NCI-H1417 (cell line): ENCODE data around the gene CCDC187.

ENCODE experiments used
- DNase-seq, 3 experiments: peaks; one replicate each; lab custom pipeline; 2025; lab: John Stamatoyannopoulos, UW

The CCDC187 gene

DNA sequence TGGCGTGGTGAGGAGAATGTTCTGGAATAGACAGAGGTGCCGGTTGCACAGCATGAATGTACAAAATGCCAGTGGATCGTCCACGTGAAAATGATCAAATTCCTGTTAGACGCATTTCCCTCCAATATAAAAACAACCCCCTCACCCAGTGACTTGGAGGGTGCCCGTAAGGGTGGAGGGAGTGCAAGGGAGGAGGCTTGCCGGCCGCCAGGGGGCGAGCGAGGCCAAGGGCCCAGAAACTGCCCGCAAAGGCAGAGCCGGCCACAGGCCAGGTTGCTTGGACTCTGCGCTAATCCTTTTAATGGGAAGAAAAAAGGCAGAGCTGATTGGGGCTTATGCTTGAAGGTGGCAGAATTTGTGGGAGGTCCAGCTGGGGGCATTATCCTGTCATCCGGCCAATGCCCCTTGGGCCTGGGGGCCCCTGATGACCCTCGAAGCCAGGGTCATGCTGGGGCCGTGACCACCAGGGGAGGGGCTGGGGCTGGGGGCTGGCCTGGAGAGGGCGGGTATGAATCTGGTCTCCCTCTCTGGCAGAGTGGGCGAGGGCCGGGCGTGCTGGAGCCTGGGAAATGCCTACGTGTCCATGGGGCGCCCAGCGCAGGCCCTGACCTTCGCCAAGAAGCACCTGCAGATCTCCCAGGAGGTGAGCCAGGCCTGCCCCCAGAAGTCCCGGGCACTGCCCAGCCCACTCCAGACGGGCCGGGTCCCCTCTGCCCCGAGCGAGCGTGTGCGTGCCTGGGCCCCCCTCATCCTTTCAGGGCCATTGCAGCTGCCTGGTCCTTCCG, 35.5 kb upstream of the CCDC187 start:
- peak in 1 of 3 experiments; percentile 18 for DNase-seq

DNA sequence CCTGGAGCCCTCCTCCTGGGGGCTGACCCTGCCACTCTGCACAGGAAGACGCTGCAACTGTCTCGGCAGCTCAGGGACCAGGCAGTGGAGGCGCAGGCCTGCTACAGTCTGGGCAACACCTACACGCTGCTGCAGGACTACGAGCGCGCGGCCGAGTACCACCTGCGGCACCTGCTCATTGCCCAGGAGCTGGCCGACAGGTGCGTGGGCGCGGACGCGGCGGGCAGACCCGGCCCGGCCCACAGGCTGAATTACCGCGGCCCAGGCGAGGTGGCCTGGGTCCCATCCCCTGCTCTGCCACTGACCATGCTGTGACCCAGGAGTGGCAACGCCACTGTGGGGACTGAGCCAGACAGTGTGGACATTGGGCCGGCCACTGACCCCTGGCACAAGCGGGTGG, 34.6 kb upstream of the CCDC187 start:
- no peak for DNase-seq

DNA sequence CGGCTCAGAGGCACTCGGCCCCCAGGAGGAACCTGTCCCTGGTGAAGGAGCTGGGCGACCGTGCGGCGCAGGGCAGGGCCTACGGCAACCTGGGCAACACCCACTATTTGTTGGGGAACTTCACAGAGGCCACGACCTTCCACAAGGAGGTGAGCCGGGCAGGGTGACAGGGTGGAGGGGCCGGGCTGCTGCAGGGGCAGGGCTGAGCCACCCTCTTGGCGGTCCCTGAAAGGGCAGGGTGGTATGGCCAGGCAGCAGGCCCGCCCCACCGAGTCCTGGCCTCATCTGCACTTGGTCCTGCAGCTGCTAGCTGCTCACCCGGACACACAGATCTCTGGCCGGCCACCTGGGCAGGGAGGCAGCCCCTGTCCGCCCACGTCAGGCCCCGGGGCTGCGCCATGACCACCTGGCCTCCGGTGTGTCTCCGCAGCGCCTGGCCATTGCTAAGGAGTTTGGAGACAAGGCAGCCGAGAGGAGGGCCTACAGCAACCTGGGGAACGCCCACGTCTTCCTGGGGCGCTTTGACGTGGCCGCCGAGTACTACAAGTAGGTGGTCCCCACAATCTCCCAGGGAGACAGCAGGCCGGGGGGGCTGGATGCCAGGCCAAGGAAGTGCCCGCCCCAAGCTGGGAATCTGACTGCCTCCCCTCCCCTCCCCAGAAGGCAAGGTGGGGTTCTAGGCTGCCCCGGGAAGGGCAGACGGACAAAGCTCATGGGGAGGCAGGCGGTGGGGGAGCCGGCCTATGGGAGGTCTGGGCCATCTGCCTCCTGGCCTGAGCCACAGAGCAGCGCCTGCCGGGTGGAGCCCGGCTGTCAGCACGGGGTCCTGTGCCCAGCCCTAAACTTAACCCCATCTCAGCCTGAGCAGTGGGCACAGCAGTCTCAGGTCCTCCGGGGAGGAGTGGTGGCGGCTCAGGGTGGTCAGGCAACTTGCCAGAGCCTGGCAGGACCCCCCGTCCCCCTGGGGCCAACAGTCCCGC, 33.8 kb upstream of the CCDC187 start:
- DNase-seq: no peak

DNA sequence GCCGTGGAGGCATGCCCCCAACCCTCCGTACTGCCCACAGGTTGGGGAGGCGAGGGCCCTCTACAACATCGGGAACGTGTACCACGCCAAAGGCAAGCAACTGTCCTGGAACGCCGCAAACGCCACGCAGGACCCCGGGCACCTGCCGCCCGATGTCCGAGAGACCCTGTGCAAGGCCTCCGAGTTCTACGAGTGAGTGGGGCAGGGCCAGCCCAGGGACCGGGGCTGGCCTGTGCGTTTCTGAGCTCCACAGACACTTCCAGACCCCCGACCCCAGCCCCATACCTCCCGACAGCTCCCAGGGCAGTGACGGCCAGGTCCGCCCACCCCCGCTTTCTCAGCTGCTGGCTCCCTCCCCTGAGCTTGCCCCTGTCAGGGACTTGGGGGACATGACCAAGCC, 33.0 kb upstream of the CCDC187 start:
- DNase-seq: no peak

DNA sequence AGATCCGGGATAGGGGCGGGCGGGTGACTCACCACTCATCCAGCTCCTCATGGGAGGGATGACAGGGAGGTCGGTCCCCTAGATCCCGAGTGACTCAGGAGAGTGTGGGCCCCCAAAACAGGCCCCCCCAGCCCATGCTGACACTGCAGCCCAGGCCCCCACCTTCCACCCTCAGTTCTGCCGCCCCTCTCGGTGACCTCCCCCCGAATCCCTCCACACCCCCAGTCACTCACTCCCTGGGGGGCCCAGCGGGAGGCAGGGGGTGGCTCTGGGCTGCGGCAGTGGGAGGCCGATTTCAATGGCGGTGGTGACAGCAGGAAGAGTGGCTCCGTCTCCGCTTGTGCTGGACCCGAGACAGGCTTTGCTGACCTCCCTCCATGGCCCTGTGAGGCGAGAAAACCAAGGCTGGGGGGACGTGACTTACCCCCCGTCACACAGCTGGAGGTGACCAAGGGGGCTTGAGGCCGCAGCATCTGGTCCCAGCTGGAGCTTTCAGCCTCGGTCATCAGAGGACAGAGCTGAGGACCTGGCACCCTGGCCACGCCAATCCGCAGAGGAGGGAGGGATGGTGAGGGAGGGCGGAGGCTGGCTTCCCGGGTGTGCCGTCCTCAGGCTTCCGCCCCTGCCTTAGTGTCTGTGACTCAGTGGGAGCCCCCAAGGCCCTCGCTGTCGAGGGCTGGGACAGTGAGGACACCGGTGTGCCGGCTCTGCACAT, 32.4 kb upstream of the CCDC187 start:
- no peak for DNase-seq

DNA sequence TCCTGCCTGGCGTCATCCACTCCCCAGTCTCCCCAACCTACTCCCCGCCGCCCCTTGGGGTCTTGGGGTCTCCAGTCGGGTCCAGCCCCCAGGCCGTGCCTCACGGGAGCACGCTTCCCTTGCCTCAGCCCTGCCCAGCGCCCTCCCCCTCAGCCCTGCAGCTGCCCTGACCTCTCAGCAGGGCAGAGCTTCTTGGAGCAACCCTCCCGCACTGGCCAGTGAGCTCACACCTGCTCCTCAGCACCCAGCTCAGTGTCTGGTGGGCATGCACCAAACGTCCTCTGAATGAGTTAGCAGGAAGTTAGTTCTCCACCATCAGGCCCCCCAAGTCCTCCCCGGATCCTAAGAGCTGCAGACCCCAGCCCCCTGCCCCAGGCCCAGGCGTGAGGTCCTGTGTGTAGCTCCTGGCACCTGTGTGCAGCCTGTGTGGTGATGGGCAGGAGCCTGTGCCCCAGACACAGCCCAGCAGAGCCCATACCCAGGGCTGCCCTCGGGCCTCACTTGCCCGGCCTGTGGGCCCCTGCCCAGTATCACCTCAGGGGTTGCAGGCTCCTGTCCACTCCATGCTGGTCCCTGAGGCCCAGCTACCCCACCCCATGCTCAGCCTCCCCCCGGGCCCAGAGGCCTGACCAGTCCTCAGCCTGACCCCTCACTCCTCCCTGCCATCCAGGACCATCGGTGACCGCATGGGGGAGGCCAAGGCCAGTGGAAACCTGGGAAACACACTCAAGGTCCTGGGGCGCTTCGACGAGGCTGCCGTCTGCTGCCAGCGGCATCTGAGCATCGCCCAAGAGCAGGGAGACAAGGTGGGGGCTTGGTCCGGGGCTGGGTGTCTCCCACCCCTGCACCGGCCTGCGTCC, 31.6 kb upstream of the CCDC187 start:
- DNase-seq: no peak

DNA sequence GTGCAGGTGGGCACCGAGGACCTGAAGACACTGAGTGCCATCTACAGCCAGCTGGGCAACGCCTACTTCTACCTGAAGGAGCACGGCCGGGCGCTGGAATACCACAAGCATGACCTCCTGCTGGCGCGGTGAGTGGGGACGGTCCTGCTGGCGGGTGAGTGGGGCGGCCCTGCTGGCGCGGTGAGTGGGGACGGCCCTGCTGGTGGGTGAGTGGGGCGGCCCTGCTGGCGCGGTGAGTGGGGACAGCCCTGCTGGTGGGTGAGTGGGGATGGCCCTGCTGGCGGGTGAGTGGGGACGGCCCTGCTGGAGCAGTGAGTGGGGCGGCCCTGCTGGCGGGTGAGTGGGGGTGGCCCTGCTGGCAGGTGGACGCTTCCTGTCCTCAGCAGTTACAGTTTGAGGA, 30.6 kb upstream of the CCDC187 start:
- no peak for DNase-seq

DNA sequence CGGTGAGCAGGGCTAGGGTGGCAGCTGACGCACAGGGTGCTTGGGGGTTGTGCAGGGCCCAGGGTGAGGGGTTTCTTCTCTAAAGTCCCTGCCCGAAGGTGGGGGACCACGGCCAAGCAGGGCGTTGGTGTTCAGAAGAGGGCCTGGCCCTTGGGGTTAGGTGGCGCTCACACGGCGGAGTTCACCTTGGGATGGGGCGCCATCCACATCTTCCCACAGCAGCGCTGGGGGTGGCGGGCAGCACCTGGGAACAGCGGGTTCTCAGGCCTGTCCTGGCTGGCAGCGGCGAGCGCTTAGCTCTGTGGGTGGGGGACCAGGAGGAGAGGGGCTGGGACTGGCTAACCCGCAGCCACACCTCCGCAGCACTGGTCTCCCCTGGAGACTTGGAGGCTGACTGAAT, 29.6 kb upstream of the CCDC187 start:
- DNase-seq: no peak

DNA sequence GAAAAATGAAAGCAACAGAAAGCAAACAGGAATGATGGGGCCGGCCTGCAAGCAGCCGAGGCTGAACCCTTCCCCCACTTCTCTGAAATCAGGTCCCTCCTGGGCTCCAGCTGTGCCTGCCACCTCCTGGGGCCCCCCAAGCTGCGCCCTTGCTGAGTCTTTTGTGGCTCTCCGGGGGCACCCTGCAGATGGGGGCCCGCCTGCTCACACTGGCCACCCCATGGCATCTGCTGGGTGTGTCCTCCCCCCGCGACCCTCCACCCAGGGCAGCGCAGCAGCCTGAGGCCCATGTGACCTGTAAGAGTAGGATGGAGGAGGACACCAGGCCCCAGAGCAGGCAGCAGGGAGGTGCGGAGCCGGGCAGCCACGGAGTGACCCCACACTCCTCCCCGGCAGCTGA, 29.2 kb upstream of the CCDC187 start:
- no peak for DNase-seq

DNA sequence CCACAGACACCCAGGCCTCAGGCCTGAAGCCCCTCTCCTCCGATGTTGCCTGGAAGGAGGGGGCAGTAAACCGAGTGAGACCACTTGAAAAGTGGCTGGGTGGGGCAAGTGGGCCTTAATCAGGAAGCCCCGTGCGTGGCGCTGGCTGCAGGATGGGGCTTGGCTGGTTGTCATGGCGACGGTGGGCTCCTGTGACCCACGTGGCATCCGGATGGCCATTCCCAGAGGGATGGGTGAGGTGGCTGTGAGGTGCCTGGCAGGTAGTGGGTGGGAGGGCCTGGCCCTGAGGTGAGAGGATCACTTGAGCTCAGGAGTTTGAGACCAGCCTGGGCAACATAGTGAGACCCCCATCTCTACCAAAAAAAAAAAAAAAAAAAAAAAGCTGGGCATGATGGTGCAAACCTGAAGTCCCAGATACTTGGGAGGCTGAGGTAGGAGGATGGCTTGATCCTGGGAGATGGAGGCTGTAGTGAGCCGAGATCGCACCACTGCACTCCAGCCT, 28.6 kb upstream of the CCDC187 start:
- DNase-seq: no peak

DNA sequence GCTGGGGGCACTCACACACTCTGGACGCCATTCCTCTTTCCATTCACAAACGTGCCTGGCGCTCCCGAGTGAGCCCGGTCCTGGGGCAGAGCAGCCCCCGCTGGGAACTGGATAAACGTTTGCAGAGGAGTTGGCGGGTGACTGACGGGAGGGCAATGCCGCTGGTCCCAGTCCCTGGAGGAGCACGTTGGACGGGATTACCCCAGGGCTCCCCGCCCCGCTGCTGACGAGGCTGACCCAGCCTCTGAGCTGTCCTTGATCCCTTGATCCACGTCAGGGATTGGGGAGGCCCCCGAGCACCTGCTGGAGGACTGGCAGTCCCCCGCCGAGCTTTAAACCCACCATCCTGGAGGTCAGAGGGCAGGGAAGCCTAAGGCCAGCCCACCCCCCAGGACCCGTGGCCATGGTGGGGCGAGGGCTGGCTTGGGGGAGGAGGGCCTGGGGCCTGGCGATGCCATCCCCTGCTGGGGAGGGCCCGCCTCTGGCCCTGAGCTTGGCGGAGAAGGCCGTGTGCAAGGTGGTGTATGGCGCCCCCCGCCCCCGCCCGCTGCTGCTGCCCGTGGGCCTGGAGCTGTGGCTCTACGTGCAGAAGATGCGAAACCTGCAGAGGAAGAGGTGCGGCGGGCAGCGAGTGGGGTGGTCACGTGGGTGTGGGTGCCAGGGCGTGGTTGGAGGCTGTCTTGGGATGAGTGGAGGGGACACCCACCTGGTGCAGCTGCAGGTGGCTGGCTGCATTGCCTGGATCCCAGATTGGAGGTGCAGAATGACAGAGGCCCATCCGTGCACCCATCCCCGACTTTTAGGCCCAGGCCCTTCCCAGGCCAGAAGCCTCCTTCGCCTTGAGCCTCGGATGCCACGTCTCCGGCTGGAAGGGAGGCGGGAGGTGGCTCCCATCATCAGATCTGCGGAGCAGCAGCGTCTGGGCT, 27.9 kb upstream of the CCDC187 start:
- no peak for DNase-seq

DNA sequence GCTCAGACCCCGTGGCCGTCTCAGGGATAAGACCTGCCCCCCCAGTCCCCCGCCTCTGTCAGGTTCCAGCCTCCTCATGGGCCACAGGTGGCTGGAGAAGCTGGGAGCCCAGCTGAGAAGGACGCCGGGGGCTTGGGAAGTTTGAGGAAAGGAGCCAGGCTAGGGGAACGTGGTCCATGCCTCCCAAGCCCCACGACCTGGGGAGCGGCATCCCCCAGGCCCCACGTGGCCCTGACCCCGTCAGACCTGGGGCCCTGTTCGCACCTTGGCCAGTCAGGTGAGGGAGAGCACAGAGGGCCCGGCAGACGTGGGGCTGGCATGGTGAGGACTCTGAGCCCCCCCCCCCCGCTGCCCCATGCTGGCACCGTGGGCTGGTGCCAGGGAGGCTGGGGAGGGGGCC, 27.1 kb upstream of the CCDC187 start:
- no peak for DNase-seq

DNA sequence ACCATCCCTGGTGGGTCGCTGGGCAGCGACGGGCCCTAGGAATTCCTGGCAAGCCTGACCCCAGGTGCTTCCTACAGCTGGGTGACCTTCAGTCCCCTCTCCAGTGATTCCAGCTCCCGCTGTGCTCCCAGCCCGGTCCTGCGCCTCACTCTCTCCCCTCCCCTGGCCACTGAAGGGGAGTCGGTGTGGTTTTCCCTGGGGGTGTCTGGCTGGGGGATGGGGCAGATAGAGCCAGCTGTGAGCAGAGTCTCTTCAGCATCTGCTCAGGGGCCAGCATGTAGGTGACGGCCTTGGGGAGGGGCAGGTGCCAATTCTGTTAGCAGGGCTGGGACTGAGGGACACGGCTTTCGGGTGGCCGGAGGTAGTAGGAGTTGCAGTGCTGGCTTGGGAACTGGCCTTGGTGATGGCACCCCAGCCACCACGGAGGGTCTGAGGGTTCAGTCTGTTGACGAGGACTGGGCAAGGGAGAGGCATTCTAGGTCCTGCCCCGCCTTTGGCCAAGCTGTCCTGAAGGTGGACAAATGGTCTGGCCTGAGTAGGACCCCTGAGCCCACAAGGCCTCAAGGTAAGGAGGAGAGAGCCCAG, 26.6 kb upstream of the CCDC187 start:
- DNase-seq: no peak

DNA sequence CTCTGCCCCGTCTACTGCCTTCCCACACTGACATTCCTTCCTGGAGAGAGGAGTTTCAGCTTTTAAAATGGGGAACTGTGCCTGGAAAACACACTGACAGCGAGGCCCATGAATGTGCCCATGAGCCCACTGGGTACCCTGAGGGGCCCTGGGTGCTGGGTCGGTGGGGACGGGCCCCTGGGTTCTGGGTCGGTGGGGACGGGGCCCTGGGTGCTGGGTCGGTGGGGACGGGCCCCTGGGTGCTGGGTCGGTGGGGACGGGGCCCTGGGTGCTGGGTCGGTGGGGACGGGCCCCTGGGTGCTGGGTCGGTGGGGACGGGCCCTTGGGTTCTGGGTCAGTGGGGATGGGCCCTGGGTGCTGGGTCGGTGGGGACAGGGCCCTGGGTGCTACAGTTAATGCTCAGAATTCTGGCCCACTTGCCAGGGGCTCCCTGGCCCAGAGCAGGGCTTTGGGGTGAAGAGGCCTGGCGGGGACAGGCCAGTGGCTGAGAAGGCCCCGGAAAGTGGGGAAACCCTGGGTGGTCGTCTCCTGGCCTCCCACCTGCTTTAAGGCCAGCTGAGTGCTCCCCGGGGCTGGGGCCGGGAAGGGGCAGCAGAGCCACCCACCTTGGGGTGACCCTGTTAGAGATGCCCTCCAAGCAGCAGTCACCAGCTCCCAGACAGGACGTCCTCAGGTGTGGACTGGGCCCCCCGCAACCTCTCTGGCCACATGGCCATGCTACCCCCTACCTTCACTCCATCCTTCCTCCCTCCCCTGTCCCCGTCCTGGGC, 25.9 kb upstream of the CCDC187 start:
- DNase-seq: no peak

DNA sequence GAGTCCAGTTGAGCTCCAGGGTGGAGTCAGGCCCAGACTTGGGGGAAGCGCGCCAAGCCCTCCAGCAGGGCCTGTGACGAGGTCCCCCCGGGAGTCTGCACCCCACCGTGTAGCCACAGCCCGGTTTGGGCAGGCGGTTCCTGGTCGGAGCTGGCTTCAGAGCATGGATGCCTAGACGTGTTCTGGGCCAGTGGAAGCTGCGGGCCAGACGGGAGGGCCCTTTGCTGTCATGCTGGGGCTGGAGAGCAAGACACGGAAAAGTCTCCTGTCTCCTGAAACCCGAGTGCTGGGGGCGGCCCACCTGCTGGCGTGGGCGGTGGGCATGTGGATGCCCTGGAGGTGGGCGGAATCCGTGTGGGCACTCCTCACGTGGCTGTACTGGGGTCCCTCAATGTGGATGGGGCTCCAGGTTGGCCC, 25.3 kb upstream of the CCDC187 start:
- no peak for DNase-seq

DNA sequence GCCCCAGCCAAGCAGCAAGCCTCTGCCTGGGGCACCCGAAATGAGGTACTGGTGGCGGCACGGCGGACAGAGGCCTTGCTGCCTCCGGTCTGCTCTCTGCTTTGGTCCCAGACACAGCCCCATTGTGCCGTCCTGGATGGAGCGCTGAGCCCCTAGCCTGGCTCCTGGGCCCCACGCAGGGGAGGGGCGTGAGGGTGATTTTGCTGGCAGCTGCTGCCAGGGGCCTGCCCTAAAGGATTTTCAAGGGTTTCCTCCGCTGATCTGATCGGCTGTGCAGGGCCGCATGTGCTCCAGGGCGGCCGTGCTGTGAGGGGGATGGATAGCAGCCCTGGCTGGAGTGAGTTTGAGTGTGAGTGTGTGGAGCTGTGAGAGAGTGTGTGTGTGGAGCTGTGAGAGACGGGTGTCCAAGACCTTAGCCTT, 24.7 kb upstream of the CCDC187 start:
- DNase-seq: peak in 2 of 3 experiments; percentile 30 to 51

DNA sequence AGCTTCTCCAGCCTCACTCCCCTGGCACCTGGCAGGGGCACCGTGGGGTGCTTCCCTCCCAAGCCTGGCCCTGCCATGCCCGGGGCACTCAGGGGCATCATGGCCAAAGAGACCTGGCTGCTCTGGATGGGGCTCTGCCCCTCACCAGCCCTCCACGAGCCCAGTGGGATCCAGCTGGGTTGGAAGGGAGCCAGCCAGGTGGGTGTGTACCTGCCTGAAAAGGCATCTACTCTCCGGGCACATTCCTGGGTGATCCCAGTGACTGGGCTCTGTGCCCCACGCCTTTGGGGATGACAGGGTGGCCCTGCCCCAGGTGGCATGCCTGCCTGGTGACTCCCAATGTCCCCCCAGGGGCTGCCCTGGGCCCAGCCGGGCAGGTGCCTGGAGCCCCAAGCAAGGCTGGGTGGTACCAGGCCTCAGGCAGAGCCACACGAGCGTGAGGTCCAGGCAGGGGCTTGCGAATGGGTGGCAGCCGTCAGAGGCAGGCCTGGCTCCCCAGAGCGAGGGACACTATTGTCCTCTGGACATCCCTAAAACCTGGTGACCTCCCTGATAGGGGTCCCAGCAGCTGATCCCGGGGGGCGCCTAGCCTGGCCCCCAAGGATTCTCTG, 24.2 kb upstream of the CCDC187 start:
- DNase-seq: peak; percentile 23 to 66 (median 64)

DNA sequence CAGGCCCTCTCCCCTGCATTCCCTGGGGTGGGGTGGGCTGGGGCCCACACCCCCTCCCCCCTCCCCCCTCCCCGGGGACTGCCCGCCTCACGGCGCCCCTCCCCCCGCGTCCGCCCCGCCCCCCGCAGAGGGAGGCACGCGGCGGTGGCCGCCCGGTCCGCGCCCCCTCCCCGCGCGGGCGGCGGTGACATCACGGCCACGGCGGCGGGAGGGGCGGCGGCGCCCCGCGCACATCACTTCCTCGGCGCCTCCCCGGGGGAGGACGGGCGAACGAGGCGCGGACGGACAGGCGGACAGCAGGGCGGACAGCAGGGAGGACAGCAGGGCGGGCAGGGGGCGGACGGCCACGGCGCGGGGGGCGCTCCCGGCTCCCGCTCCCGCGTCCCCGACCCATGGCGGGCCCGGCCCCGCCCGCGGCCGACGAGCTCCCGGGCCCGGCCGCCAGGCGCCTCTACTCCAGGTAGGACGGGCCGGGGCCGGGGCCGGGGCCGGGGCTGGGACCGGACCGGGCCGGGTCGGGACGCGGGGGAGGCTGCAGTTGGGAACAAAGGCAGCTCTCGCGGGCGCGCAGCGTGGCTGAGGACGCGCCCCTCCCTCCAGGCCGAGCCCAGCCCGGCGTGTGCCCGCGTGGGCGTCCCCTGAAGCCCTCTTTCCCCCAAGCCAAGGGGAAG, 23.5 kb upstream of the CCDC187 start, which contains the start of gene GPSM1:
TSS of gene GPSM1 (plus strand) at position 236 of the 671 bp plus-strand sequence. CDS start at position 393, 157 bp downstream.
- DNase-seq: peak; percentile 19 to 64 (median 57)
